Liver (tissue), 9 donors: ENCODE measurements around the gene BTG4. TPM values are rescaled to one million over a fixed set of nuclear protein-coding genes. Genes with fewer than 3 reads are reported as not detected.

ENCODE experiments used
- DNase-seq: peaks from one replicate; pipeline ENCODE4 v3.0.0-alpha.2; 2017; ENCODE audit warnings: low spot score
- H3K27ac ChIP-seq, 2 donors: one replicate each; pipeline ENCODE4 v1.7.0; 2013; ENCODE audit warnings: inconsistent platforms in 2 of 2, low read length in 2 of 2, control low read depth in 1 of 2, low read depth in 1 of 2, mild to moderate bottlenecking in 1 of 2
- H3K27me3 ChIP-seq, 4 donors: one replicate each; pipeline versions ENCODE4 v1.6.1 to v1.7.0; 2013; ENCODE audit warnings: low read length in 3 of 4, inconsistent platforms in 1 of 4, mild to moderate bottlenecking in 1 of 4, moderate library complexity in 1 of 4; ENCODE audit not compliant: control insufficient read depth in 4 of 4, insufficient read depth in 4 of 4
- H3K36me3 ChIP-seq, 4 donors: one replicate each; pipeline versions ENCODE4 v1.6.1 to v1.7.0; 2013; ENCODE audit warnings: low read length in 3 of 4, mild to moderate bottlenecking in 3 of 4, low read depth in 1 of 4, moderate library complexity in 1 of 4; ENCODE audit not compliant: control insufficient read depth in 4 of 4, insufficient read depth in 3 of 4
- H3K4me1 ChIP-seq, 4 donors: one replicate each; pipeline versions ENCODE4 v1.6.1 to v1.7.0; 2013; ENCODE audit warnings: low read length in 3 of 4, mild to moderate bottlenecking in 3 of 4, moderate library complexity in 1 of 4; ENCODE audit not compliant: control insufficient read depth in 4 of 4, insufficient read depth in 4 of 4
- H3K4me3 ChIP-seq, 3 donors: one replicate each; pipeline versions ENCODE4 v1.6.1 to v1.7.0; 2013; ENCODE audit warnings: low read length in 3 of 3, control low read depth in 1 of 3, low read depth in 1 of 3, mild to moderate bottlenecking in 1 of 3
- H3K9ac ChIP-seq, 2 donors: one replicate each; pipeline ENCODE4 v1.7.0; 2013; ENCODE audit warnings: low read length in 2 of 2, mild to moderate bottlenecking in 2 of 2, moderate library complexity in 2 of 2, control low read depth in 1 of 2, low read depth in 1 of 2
- H3K9me3 ChIP-seq, 4 donors: one replicate each; pipeline versions ENCODE4 v1.6.1 to v1.7.0; 2013; ENCODE audit warnings: low read length in 3 of 4; ENCODE audit not compliant: control insufficient read depth in 4 of 4
- EGR1 ChIP-seq, 2 donors: IDR thresholded peaks; 2 replicates each; pipeline ENCODE4 v1.6.1; 2016 to 2018; ENCODE audit warnings: antibody characterized with exemption in 2 of 2, low read depth in 2 of 2
- FOXA1 ChIP-seq: IDR thresholded peaks from 2 replicates; pipeline ENCODE4 v1.6.1; 2016; ENCODE audit warnings: antibody characterized with exemption
- FOXA2 ChIP-seq: IDR thresholded peaks from 2 replicates; pipeline ENCODE4 v1.6.1; 2016; ENCODE audit warnings: antibody characterized with exemption
- GABPA ChIP-seq, 2 donors: IDR thresholded peaks in 1 of 2; conservative IDR thresholded peaks in 1 of 2; 2 replicates each; pipeline ENCODE4 v1.6.1; 2016; ENCODE audit warnings: antibody characterized with exemption in 2 of 2, mild to moderate bottlenecking in 1 of 2, moderate library complexity in 1 of 2
- HNF4A ChIP-seq, 2 donors: conservative IDR thresholded peaks; 2 replicates each; pipeline ENCODE4 v1.6.1; 2016; ENCODE audit warnings: antibody characterized with exemption in 2 of 2, mild to moderate bottlenecking in 2 of 2
- HNF4G ChIP-seq: IDR thresholded peaks from 2 replicates; pipeline ENCODE4 v1.6.1; 2016; ENCODE audit warnings: antibody characterized with exemption
- JUND ChIP-seq, 2 donors: IDR thresholded peaks; 2 replicates each; pipeline ENCODE4 v1.6.1; 2016; ENCODE audit warnings: antibody characterized with exemption in 2 of 2
- MAX ChIP-seq: IDR thresholded peaks from 2 replicates; pipeline ENCODE4 v1.6.1; 2016; ENCODE audit warnings: antibody characterized with exemption
- NR2F2 ChIP-seq: IDR thresholded peaks from 2 replicates; pipeline ENCODE4 v1.6.1; 2016; ENCODE audit warnings: antibody characterized with exemption
- RAD21 ChIP-seq, 2 donors: IDR thresholded peaks; 2 replicates each; pipeline ENCODE4 v1.6.1; 2016; ENCODE audit warnings: antibody characterized with exemption in 2 of 2, mild to moderate bottlenecking in 2 of 2
- RXRA ChIP-seq, 2 donors: IDR thresholded peaks; 2 replicates each; pipeline ENCODE4 v1.6.1; 2017 to 2018; ENCODE audit warnings: antibody characterized with exemption in 2 of 2, mild to moderate bottlenecking in 1 of 2
- SP1 ChIP-seq: IDR thresholded peaks from 2 replicates; pipeline ENCODE4 v1.6.1; 2018; ENCODE audit warnings: antibody characterized with exemption, mild to moderate bottlenecking
- TAF1 ChIP-seq: conservative IDR thresholded peaks from 2 replicates; pipeline ENCODE4 v1.6.1; 2016; ENCODE audit warnings: antibody characterized with exemption, mild to moderate bottlenecking
- YY1 ChIP-seq: IDR thresholded peaks from 2 replicates; pipeline ENCODE4 v1.6.1; 2016; ENCODE audit warnings: antibody characterized with exemption, mild to moderate bottlenecking
- ZBTB33 ChIP-seq: IDR thresholded peaks from 2 replicates; pipeline ENCODE4 v1.6.1; 2016; ENCODE audit warnings: antibody characterized with exemption
- WGBS: extraction: QIAGEN DNeasy Blood & Tissue Kit; methylation state at CpG from one replicate; pipeline ENCODE4 v1.1.7; 2013; 5-methylcytosine and 5-hydroxymethylcytosine counted together
- polyA plus RNA-seq, 2 donors: library from polyadenylated mRNA; stranded (reverse) in 1 of 2; unstranded in 1 of 2; fragments of 200-250 nt in 1 of 2; fragments of >200 nt in 1 of 2; fragmentation: Nextera tagmentation in 1 of 2; extraction: Ambion mirVana in 1 of 2; gene quantifications; one replicate each; pipeline versions ENCODE4 v1.2.1 to v1.2.3, GENCODE V29; 2013 to 2015
- total RNA-seq, 2 donors: library from RNA; depleted of rRNA; stranded (reverse); fragments of >200 nt; gene quantifications; one replicate each; pipeline ENCODE4 v1.2.3, GENCODE V29; 2014
- TF ChIP-seq, protein P1 (sequence below): IDR thresholded peaks from 2 replicates; pipeline ENCODE4 v1.6.1; 2016; ENCODE audit warnings: antibody characterized with exemption
- TF ChIP-seq, protein P2 (sequence below): IDR thresholded peaks from 2 replicates; pipeline ENCODE4 v1.6.1; 2016; ENCODE audit warnings: antibody characterized with exemption, mild to moderate bottlenecking
- TF ChIP-seq, protein P3 (sequence below): fragments of 150-350 bp; IDR thresholded peaks from 2 replicates; pipeline ENCODE4 v1.5.1; 2017; ENCODE audit warnings: improper control_type of control experiment, low read depth, low read length; ENCODE audit not compliant: missing input control
- donor health status: healthy.
- donor health status: healthy.
- donor health status: healthy.
- donor health status: healthy.
- donor health status: healthy.

The BTG4 gene
- total and polyA plus RNA-seq, 4 donors, result not detected

DNA sequence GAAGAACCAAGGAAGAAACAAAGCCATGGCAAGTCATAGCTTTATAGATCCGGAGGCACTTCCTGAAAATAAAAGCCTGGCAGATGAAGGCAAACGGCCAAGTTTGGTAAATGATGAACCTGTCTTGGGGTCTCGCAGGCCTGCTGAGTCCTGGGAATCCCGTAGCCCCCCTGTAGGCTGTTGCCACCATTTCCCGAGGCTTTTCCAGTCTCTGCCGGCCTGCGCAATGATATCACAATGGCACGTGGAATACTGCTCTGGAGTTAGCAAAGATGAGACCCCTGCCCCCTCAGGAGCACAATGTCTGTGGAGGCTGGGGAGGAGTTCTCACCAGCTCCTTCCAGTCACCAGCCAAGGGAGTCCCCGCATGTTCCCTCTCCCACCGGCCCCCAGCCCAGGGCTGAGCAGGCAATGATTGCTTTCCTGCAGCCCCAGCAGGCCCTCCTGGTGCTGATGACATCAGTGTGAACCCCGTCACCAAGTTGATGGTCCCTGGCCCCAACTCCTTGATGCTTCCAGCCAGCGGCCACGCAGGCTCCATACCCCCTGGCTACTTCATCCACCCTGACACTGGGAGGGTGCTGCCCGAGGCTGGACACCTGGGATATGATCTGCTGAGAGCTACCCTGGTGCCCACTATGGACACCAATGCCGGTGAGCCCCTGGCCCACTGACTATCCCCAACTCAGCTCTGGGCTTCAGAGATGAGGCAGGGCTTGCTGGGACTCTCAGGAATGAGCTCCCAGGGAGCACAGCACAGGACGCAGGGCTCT lies 55.9 kb downstream of the BTG4 start:
- TF ChIP-seq ZBTB33, result no peak
- no peak for TF ChIP-seq HNF4A (conservative IDR thresholded peaks at IDR 0.05)
- TF ChIP-seq GABPA (IDR thresholded peaks at IDR 0.05 in 1 of 2, conservative IDR thresholded peaks at IDR 0.05 in 1 of 2), result no peak
- no peak for TF ChIP-seq NR2F2
- TF ChIP-seq, protein P1, sequence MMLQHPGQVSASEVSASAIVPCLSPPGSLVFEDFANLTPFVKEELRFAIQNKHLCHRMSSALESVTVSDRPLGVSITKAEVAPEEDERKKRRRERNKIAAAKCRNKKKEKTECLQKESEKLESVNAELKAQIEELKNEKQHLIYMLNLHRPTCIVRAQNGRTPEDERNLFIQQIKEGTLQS, result no peak
- no peak for TF ChIP-seq HNF4G
- TF ChIP-seq JUND (IDR thresholded peaks at IDR 0.05), result no peak
- no peak for TF ChIP-seq SP1
- TF ChIP-seq RXRA (IDR thresholded peaks at IDR 0.05), result no peak
- TF ChIP-seq TAF1, result no peak
- TF ChIP-seq RAD21 (IDR thresholded peaks at IDR 0.05), result no peak
- no peak for DNase-seq
- Histone ChIP-seq H3K4me1 (no peaks in the 10 kb centered on the region), H3K27me3 (peaks cover 0 to 2% (median 0%) of the 10 kb centered on the region in 4 donors), H3K9ac (no peak overlapping the region), H3K9me3 (no peaks in the 10 kb centered on the region), H3K36me3 (no peaks in the 10 kb centered on the region), H3K27ac (no peak overlapping the region), H3K4me3 (no peak overlapping the region)
- 88% methylated on average over 16 of the region's 16 CpGs for WGBS

- TF ChIP-seq, protein P2, sequence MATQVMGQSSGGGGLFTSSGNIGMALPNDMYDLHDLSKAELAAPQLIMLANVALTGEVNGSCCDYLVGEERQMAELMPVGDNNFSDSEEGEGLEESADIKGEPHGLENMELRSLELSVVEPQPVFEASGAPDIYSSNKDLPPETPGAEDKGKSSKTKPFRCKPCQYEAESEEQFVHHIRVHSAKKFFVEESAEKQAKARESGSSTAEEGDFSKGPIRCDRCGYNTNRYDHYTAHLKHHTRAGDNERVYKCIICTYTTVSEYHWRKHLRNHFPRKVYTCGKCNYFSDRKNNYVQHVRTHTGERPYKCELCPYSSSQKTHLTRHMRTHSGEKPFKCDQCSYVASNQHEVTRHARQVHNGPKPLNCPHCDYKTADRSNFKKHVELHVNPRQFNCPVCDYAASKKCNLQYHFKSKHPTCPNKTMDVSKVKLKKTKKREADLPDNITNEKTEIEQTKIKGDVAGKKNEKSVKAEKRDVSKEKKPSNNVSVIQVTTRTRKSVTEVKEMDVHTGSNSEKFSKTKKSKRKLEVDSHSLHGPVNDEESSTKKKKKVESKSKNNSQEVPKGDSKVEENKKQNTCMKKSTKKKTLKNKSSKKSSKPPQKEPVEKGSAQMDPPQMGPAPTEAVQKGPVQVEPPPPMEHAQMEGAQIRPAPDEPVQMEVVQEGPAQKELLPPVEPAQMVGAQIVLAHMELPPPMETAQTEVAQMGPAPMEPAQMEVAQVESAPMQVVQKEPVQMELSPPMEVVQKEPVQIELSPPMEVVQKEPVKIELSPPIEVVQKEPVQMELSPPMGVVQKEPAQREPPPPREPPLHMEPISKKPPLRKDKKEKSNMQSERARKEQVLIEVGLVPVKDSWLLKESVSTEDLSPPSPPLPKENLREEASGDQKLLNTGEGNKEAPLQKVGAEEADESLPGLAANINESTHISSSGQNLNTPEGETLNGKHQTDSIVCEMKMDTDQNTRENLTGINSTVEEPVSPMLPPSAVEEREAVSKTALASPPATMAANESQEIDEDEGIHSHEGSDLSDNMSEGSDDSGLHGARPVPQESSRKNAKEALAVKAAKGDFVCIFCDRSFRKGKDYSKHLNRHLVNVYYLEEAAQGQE, result no peak
- TF ChIP-seq NR2F2, result no peak
- TF ChIP-seq HNF4A (conservative IDR thresholded peaks at IDR 0.05), result no peak
- TF ChIP-seq FOXA2, result no peak
- TF ChIP-seq GABPA (IDR thresholded peaks at IDR 0.05 in 1 of 2, conservative IDR thresholded peaks at IDR 0.05 in 1 of 2), result no peak
- TF ChIP-seq MAX, result no peak
- no peak for TF ChIP-seq ZBTB33
- TF ChIP-seq SP1, result no peak
- TF ChIP-seq TAF1, result no peak
- no peak for TF ChIP-seq EGR1 (IDR thresholded peaks at IDR 0.05; ENCODE audit: low read depth in 2 of 2)
- TF ChIP-seq, protein P1, result no peak
- TF ChIP-seq YY1, result no peak
- TF ChIP-seq HNF4G, result no peak
- no peak for TF ChIP-seq RXRA (IDR thresholded peaks at IDR 0.05)
- TF ChIP-seq JUND (IDR thresholded peaks at IDR 0.05), result no peak
- TF ChIP-seq, protein P3, sequence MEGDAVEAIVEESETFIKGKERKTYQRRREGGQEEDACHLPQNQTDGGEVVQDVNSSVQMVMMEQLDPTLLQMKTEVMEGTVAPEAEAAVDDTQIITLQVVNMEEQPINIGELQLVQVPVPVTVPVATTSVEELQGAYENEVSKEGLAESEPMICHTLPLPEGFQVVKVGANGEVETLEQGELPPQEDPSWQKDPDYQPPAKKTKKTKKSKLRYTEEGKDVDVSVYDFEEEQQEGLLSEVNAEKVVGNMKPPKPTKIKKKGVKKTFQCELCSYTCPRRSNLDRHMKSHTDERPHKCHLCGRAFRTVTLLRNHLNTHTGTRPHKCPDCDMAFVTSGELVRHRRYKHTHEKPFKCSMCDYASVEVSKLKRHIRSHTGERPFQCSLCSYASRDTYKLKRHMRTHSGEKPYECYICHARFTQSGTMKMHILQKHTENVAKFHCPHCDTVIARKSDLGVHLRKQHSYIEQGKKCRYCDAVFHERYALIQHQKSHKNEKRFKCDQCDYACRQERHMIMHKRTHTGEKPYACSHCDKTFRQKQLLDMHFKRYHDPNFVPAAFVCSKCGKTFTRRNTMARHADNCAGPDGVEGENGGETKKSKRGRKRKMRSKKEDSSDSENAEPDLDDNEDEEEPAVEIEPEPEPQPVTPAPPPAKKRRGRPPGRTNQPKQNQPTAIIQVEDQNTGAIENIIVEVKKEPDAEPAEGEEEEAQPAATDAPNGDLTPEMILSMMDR, result no peak
- no peak for TF ChIP-seq RAD21 (IDR thresholded peaks at IDR 0.05)
- TF ChIP-seq FOXA1, result no peak
- DNase-seq, result no peak
- no peak overlapping the region for H3K4me3 ChIP-seq
- H3K9me3 ChIP-seq, result no peaks in the 10 kb centered on the region
- H3K27ac ChIP-seq, result no peak overlapping the region
- H3K9ac ChIP-seq, result no peak overlapping the region
- H3K4me1 ChIP-seq, result no peaks in the 10 kb centered on the region
- no peaks in the 10 kb centered on the region for H3K36me3 ChIP-seq
- WGBS, result 76% methylated on average over 21 of the region's 21 CpGs
- peaks cover 0 to 2% (median 0%) of the 10 kb centered on the region in 4 donors for H3K27me3 ChIP-seq
These were observed 56.7 kb downstream of the BTG4 start for GRCh38 chr11:111455291-111456085.
